Measurements from ENCODE around the gene C12orf57.

C12orf57 gene

DNA sequence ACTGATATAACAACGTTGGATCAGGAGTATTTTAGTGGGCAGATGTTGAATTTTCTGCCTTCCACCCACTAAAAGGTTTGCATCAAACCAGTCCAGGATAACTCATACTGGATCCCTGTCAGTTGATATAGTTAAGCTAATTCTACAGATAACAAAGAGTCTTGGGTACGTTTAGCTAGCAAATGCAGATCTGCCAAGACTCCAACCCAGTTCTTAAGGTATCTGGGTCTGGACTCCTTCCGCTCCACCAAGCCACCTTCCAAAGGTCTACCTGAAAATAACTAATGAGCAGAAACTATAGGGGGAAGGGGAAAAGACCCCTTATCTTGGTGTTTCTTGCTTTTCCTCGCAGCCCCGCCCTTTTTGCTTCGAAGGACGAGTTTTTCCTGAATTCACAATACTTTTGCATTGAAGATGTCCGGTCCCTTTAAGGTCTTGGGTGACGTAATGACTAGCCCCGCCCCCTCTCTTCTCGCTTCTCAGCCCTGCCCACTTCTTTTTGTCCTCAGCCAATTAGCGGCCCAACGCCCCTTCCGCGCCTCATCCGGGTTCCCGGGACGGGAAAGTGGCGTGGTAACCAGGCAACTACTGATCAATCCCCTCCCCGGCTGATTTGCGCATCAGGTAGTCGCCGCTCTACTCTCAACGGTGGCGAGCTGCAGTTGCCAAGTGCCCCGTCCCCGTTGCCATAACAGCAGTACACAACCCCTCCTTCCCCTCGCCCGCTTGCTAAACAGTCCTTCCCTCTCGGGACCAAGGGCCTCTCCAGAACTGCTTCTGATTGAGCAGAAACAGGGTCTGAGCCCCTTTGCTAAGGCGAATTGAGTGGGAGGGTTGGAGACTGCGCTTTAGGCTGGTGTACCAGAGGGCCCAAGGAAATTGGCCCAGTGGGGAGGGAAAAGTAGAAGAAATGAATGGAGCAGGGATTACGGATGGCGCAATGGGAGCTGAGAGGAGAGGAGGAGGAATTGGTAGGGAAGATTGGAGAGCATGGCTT is 39.2 kb upstream of the C12orf57 start, which contains the start of gene LRRC23:
Gene LRRC23 (plus strand): TSS at position 543 of the 997 bp plus-strand sequence. CDS start 812 bp downstream, outside the sequence.
- TF ChIP-seq, protein P1, sequence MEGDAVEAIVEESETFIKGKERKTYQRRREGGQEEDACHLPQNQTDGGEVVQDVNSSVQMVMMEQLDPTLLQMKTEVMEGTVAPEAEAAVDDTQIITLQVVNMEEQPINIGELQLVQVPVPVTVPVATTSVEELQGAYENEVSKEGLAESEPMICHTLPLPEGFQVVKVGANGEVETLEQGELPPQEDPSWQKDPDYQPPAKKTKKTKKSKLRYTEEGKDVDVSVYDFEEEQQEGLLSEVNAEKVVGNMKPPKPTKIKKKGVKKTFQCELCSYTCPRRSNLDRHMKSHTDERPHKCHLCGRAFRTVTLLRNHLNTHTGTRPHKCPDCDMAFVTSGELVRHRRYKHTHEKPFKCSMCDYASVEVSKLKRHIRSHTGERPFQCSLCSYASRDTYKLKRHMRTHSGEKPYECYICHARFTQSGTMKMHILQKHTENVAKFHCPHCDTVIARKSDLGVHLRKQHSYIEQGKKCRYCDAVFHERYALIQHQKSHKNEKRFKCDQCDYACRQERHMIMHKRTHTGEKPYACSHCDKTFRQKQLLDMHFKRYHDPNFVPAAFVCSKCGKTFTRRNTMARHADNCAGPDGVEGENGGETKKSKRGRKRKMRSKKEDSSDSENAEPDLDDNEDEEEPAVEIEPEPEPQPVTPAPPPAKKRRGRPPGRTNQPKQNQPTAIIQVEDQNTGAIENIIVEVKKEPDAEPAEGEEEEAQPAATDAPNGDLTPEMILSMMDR (IDR thresholded peaks at IDR 0.05), result no peak

DNA sequence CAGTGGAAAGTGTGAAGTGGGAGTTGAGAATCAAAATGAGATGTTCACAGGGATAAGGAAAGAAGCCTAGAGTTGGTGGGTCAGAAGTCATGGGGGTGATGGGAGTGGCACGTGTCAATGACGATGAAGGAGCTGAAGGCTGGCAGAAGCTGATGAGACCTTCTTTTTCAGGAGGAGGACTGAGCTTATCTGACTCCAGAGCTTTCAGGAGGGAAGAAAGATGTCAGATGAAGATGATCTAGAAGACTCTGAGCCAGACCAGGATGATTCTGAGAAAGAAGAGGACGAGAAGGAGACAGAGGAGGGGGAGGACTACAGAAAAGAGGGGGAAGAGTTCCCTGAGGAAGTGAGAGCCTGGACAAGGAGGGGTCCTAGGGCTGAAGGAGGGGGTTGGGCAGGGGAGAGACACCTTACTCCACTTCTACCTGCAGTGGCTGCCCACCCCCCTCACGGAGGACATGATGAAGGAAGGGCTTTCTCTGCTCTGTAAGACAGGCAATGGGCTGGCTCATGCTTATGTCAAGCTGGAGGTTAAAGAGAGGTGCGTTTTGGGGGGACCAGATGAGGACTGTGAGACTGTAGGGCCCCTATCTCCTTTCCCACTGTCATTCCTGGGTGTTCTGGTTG is 38.3 kb upstream of the C12orf57 start:
- TF ChIP-seq, protein P1 (IDR thresholded peaks at IDR 0.05), result no peak

DNA sequence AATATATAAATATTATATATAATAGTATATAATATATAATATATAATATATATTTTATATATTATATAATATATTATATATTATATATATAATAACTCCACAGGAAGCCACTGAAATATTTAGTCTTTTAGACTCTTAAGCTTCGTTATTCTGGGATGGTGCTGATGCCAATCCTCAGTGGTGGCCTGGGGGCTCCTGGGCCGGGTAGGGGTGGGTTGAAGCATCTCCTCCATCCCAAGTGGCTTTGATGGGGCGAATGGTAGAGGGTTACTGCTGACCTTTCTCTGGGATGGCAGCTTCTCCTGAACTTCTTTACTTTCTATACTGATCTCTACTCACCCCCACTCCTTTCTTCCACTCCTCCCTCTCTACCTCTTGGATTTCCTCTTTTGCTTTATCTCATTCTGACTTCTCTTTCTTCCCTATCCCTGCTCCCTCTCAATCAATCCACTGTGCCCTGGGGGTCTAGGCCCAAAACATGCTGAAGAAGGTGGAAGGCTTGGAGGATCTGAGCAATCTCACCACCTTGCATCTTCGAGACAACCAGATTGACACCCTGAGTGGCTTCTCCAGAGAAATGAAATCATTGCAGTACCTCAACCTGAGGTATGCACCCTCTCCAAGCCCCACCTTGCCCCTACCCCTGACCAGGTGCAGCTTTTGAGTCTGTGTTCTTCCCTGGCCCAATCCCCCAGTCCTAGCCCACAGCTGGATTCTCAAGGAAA is 34.2 kb upstream of the C12orf57 start:
- TF ChIP-seq, protein P1 (IDR thresholded peaks at IDR 0.05), result no peak

DNA sequence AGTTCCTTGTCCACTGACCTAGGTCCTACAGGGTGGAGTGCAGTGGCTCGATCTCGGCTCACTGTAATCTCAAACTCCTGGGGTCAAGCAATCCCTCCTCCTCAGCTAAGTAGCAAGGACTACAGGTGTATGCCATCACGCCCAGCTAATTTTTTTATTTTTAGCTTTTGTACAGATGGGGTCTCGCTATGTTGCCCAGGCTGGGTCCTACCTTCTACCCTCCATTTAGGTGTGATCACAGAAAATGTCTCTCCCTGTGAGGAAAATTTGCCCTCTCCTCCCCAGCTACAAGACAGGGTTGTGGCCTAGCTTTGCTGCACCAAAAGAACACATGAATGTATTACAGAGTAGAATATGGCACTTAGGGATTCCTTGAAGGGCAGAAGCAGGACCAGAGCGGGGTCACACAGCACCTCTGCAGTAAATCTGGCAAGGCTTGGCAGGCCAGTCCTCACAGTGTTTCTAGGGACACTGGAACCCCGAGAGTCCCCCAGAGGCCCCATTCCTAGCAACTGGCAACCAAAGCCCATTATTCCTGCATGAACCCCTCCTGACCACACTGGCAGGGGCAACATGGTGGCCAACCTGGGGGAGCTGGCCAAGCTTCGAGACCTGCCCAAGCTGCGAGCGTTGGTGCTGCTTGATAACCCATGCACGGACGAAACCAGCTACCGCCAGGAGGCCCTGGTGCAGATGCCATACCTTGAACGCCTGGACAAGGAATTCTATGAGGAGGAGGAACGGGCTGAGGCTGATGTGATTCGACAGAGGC is 31.5 kb upstream of the C12orf57 start:
- TF ChIP-seq, protein P1 (IDR thresholded peaks at IDR 0.05), result no peak

DNA sequence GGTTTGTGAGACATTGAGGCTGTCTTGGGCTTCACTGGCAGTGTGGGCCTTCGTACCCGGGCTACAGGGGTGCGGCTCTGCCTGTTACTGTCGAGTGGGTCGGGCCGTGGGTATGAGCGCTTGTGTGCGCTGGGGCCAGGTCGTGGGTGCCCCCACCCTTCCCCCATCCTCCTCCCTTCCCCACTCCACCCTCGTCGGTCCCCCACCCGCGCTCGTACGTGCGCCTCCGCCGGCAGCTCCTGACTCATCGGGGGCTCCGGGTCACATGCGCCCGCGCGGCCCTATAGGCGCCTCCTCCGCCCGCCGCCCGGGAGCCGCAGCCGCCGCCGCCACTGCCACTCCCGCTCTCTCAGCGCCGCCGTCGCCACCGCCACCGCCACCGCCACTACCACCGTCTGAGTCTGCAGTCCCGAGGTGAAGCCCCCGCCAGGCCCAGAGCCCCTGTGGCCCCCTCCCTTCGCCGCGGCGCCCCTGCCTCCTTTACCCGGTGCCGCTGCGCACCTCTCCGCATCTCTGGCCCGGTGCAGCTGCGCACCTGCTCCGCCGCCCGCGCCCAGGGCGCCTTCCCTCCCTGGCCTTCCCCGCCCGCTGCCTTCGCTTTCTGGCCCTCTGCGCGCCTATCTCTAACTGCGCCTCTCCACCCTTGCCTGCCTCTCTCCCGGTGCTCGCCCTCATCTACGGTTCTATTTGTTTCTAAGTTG is 29.4 kb upstream of the C12orf57 start, which contains the start of gene ENO2:
Gene ENO2 (plus strand): TSS at position 335 of the 701 bp plus-strand sequence. CDS start 1,253 bp downstream, outside the sequence.
- TF ChIP-seq, protein P1 (IDR thresholded peaks at IDR 0.05), result no peak

DNA sequence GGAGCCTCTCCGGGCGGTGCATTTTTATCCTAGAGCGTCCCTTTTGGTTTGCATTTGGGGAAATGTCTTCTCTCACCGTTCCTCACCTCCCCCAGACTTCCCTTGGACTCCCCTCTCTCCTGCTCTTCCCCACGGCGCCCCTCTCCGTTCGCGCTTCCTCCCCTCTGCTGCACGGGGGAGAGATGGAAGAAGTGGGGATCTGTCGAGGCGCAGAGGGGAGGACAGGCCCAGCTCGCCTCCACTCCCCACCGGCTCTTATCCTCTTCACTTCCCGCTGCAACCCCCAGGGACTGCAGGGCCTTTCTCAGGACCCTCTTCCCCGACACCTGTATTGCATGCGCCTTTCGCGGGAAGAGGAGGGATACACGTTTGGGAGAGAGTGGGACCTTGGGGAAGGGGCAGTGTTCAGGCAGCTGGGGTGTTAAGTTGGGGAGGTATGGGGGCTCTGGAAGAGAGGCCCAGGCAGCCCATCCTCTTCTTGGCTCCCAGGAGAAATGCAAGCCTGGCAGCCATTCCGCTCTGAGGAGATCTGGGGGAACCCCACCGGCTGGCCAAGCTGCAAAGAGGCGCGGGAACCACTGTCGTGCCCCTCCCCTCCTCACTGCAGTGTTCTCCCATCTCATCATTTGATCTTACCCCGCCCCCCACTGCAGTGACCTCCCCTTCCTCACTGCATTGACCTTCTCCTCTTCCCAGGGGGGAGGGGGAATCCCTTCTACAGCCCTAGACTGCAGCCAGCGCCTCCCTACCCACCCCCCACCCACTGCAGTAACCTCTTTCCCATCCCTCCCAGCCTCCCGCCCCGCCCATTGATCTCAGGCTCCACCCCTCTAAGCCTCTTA is 28.7 kb upstream of the C12orf57 start:
- TF ChIP-seq, protein P1 (IDR thresholded peaks at IDR 0.05), result no peak
